Left renal pelvis (tissue), 4 donors: ENCODE results near the gene CTSD. TPM values are rescaled to one million over a fixed set of nuclear protein-coding genes. Genes with fewer than 3 reads are reported as not detected.
"Not testable (repeated sequence)": the region's sequence is repeated elsewhere in the genome, so short reads cannot be mapped to it uniquely, and the experiment has no call there.

Experiments used
- DNase-seq, 4 donors: peaks; one replicate each; pipeline ENCODE4 v3.0.0-alpha.2; 2013; ENCODE audit warnings: low read depth in 4 of 4, low spot score in 3 of 4
- polyA plus RNA-seq, 4 donors: library from polyadenylated mRNA; unstranded; fragments of 120-200 nt; gene quantifications; one replicate each; pipeline ENCODE4 v1.2.1, GENCODE V29; 2013; ENCODE audit not compliant: insufficient read length in 4 of 4

Gene CTSD
- polyA plus RNA-seq, 4 donors = 171 to 263 (median 222) TPM

- DNase-seq = no peak
Measured at GRCh38 chr11:1770528-1770927, 6.8 kb upstream of the CTSD start.

- no peak for DNase-seq
Measured at GRCh38 chr11:1770061-1770460, 6.3 kb upstream of the CTSD start.

GRCh38 chr11:1769304-1769936 is 5.7 kb upstream of the CTSD start:
- not testable (repeated sequence) for DNase-seq

GRCh38 chr11:1768141-1768469 is 4.4 kb upstream of the CTSD start:
- no peak for DNase-seq

GRCh38 chr11:1767399-1768140 is 3.8 kb upstream of the CTSD start:
- no peak for DNase-seq

- no peak for DNase-seq
Measured at GRCh38 chr11:1766719-1767398, 3.1 kb upstream of the CTSD start.

- DNase-seq = no peak
Measured at GRCh38 chr11:1765871-1766718, 2.4 kb upstream of the CTSD start.

GRCh38 chr11:1763336-1763795 is 361 bp downstream of the CTSD start:
- no peak for DNase-seq

- DNase-seq = no peak
Measured at GRCh38 chr11:1762537-1763302, 1.0 kb downstream of the CTSD start.

GRCh38 chr11:1761857-1762536 is 1.7 kb downstream of the CTSD start:
- no peak for DNase-seq

GRCh38 chr11:1761110-1761856 is 2.4 kb downstream of the CTSD start:
- no peak for DNase-seq

- no peak for DNase-seq
Measured at GRCh38 chr11:1760351-1761109, 3.2 kb downstream of the CTSD start.

GRCh38 chr11:1759851-1760220 is 3.9 kb downstream of the CTSD start:
- no peak for DNase-seq

- no peak for DNase-seq
Measured at GRCh38 chr11:1759151-1759850, 4.4 kb downstream of the CTSD start.

GRCh38 chr11:1758611-1759150 is 5.0 kb downstream of the CTSD start:
- no peak for DNase-seq

GRCh38 chr11:1757861-1758610 is 5.7 kb downstream of the CTSD start:
- no peak for DNase-seq
